HL-60/S4 treated with retinoic acid at 250 ng/mL for 4 days and 3 days (cell line): ENCODE measurements around the gene RPP14.

Experiments used
- in situ Hi-C: fragments of 300-500 bp; cut with MboI; formaldehyde crosslinking; loops from 2 replicates; pipeline ENCODE4 v1.7.0; 2022; ENCODE audit warnings: low sequenced_read_pairs

The RPP14 gene

DNA sequence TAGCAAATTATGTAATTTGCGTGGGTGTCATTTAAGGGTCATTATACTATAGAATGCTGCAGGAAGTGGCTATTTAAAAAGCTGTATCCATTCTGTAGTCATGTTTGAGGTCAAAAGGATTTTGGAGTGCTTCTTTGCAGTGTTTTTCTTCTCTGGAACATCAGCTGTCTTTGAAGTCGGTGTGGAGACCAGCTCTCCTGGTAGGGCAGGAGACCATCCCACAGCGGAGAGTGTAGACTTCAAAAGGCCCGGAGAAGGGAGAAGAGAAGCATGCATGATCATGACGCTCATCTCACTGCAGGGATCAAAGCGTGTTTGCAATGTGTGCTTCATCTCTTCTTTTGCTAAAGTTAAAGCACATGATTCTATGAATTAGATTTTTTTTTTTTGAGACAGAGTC is 46.6 kb downstream of the RPP14 start:
- in situ Hi-C loops, result no loop called here

DNA sequence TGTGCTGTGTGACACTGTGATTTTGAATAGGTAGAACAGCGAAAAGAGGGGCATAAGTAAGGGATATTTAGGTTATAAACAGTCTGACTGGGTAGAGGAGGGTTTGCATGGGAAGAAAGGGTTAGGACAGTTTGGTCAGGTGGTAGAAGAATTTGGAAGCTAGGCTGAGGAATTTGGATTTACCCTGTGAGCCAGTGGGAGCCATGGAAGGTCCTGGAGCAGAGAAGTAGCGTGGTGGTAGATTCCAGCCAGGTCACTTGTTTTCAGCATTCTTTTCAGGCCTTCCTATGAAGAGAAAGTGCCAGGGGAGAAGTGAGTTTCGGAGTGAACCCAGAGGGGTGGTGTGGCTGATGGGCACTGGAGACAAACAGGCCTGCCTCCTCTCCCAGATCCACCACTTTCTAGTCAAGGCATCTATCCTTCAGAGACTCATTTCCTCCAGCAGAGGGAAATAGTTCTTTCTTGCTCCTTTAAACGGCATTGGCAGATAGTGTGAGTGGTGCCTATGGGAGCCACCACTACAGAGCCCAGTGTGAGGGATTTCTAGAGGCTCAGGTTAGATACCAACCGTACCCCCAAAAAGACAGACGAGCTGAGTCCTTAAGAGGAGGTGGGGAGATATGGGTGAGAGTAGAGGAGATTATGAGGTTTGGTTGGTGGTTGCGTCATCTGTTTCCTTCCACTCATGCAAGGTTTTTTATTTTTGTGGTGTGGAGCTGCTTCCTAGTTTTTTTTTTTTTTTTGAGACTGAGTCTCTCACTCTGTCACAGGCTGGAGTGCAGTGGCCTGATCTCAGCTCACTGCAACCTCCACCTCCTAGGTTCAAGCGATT is 47.9 kb downstream of the RPP14 start:
- in situ Hi-C loops, result no loop called here

DNA sequence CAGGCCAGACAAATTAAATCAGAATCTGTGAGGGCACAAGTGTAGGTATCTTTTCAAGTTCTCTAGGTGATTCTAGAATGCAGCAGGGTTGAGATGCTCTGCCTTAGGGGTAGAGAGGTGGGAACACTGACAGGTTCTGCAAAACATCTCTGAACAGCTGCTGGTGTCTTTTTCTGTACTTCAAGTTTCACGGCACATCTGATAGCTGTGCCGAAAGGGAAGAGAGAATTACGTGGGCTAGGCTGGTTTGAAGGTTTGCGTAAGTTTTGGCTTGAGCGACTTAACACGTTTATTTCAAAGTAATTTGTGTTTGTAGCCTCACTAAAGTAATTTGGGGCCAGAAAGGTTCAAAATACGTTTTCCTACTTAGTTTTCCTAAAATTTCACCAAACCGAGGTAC is 49.1 kb downstream of the RPP14 start:
- in situ Hi-C loops, result no loop called here

DNA sequence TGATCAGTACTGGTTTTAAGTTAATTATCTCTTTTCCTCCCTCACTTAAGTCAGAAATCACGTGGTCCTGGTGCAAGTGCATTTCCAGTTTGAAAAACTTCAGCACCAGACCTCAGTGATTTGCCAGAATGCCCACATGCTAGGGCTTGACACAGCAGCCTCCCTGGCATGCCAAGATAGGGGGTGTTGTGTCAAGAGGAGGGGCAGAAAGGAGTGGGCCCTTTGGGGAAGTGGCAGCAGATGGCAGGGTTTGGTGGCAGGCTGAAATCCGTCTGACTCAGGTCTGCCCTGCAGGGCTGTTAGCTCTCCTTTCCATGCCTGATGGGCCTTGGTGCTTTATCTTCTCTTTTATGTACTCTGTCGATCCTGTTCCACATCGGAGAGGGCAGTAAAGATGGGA is 50.0 kb downstream of the RPP14 start:
- in situ Hi-C loops, result no loop called here

DNA sequence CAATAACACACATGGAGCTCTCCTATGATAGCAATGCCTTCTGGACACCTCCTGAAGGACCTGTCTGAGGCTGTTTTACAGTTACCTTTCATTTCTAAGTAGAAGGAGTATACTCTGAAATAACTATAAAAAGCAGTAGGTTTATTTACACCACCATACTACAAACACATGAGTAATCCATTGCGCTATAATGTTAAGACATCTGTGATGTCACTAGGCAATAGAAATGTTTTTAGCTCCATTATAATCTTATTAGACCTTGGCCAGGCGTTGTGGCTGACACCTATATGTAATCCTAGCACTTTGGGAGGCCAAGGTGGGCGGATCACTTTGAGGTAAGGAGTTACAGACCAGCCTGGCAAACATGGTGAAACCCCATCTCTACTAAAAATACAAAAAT is 51.4 kb downstream of the RPP14 start:
- in situ Hi-C loops, result no loop called here

DNA sequence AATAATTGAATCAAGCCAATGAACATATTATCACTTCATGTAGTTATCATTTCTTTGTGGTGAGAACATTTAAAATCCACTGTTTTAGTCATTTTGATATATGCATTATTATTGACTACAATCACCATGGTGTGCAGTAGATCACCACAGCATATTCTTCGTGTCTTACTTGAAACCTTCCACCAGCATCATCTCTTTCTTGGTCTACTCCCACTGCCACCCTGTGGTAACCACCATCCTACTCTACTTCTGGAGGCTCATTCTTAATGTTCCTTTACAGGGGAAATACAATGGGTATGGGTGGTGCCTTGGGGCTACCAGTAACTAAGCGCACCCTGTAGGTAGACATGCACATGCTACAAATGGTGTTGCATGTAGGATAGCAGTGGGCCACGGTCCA is 52.0 kb downstream of the RPP14 start:
- in situ Hi-C loops, result no loop called here

DNA sequence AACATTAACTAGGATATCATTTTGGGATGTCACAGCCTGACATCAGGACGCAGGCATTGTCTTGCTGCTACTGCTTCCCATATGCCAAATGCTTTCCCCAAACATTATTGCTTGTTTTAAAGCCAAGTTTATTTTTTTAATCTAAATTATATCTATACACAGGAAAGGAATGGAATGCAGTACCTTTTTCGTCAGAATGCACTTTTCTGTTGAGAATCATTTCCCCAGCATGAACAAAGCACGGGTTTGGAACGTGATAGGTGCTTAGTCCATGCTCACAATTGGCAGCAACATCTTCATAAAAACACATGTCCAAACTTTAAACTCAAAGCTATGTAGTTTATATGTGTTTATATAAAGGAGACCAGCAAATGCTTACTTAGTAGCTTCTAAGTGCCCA is 52.8 kb downstream of the RPP14 start:
- in situ Hi-C loops, result no loop called here

DNA sequence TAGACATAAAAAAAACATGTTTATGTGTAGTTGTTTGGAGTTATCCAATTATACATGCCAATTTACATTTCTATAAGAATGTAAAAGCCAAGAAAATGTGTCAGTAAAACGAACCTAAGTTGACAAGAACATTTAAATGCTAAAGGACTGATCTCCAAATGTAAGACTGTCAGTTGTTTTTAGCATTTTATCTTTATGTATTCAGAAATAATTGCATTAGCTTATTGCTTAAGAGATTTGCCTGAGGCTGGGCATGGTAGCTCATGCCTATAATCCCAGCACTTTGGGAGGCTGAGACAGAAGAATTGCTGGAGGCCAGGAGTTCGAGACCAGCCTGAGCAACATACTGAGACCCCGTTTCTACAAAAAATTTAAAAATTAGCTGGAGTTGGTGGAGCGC is 53.6 kb downstream of the RPP14 start:
- in situ Hi-C loops, result no loop called here

DNA sequence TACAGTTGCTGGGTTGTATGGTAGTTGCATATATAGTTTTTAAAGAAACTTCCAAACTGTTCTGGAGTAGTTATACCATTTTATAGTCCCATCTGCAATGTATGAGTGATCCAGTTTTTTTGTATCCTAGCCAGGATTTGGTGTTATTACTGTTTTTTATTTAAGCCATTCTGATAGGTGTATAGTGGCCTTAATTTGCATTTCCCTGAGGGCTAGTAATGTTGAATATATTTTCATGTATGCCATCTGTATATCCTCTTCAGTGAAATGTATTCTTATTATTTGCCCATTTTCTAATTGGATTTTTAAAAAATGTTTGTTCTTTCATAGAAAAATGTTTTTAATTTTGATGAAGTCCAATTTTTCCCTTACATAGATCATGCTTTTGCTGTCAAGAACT is 55.8 kb downstream of the RPP14 start:
- in situ Hi-C loops, result no loop called here

DNA sequence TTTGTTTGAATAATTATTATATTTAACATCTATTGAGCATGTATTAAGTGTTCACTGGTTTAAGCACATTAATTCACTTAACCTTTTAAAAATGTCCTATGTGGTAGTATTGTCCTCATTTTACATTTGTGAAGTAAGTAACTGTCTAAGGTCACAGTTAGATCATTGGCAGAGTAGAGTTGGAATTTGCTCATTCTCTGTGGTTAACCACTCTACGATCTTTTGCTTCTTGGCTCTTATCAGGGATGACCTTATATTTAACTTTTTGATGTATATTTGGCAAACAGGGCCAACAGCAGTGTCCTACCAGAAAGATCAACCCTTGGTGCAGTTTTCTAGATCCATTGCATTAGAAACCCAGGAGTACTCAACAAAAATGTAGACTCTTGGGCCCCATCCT is 60.7 kb downstream of the RPP14 start:
- in situ Hi-C loops, result no loop called here

DNA sequence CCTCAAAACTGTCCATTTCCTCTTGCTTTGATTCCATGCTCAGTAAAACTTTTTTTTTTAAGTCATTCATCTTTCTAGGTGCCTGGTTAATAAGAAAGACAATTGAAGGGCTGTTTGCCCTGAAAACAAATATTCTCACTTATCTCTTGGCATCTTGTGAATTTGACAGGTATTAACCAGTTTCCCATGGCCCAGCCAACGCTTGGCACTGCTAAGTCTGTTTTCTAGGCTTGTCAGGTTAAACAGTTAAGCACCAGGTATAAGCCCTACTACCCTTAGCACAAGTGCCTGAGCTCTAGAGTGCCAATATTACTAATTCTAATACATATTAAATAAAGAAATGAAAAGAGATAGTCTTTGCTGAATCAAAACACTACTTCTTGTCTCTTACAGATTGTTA is 63.0 kb downstream of the RPP14 start:
- in situ Hi-C loops, result no loop called here
